Esophagus muscularis mucosa (tissue), 4 donors: ENCODE results near the gene PRPF18. TPM values are rescaled to one million over a fixed set of nuclear protein-coding genes. Genes with fewer than 3 reads are reported as not detected.

ENCODE experiments used
- DNase-seq: peaks from one replicate; pipeline ENCODE4 v3.0.0-alpha.2; 2017; ENCODE audit errors: extremely low spot score
- H3K27ac ChIP-seq, 4 donors: fragments of 200-600 bp; sonication (generic); replicated peaks in 1 of 4; 1 replicate in 3 of 4; 2 replicates in 1 of 4; pipeline ENCODE4 v1.5.1; 2016 to 2019; ENCODE audit warnings: mild to moderate bottlenecking in 1 of 4
- H3K27me3 ChIP-seq, 4 donors: fragments of 200-600 bp; sonication (generic); one replicate each; pipeline versions ENCODE4 v1.5.1 to v1.6.0; 2016 to 2019
- H3K36me3 ChIP-seq, 4 donors: fragments of 200-600 bp; sonication (generic); one replicate each; pipeline ENCODE4 v1.5.1; 2016 to 2019
- H3K4me1 ChIP-seq, 4 donors: fragments of 200-600 bp; sonication (generic); one replicate each; pipeline ENCODE4 v1.5.1; 2016 to 2019
- H3K4me3 ChIP-seq, 4 donors: fragments of 200-600 bp; sonication (generic); 1 replicate in 2 of 4; 2 replicates in 2 of 4; pipeline ENCODE4 v1.5.1; 2016 to 2019; ENCODE audit warnings: mild to moderate bottlenecking in 4 of 4, moderate library complexity in 1 of 4
- H3K9me3 ChIP-seq, 4 donors: fragments of 200-600 bp; sonication (generic); 1 replicate in 3 of 4; 2 replicates in 1 of 4; pipeline ENCODE4 v1.5.1; 2016 to 2019
- EP300 ChIP-seq: sonication (generic); formaldehyde crosslinking; IDR thresholded peaks from one replicate; pipeline ENCODE4 v1.6.1; 2017; ENCODE audit warnings: antibody characterized with exemption
- POLR2A ChIP-seq: fragments of 450-650 bp; IDR thresholded peaks from one replicate; pipeline ENCODE4 v1.6.1; 2017; ENCODE audit warnings: antibody characterized with exemption, moderate library complexity, mild to moderate bottlenecking, low read depth
- POLR2AphosphoS5 ChIP-seq, 2 donors: sonication (generic); formaldehyde crosslinking; IDR thresholded peaks; one replicate each; pipeline ENCODE4 v1.6.1; 2017; ENCODE audit warnings: antibody characterized with exemption in 2 of 2
- WGBS: methylation state at CpG from one replicate; pipeline ENCODE4 v1.1.5; 2018; 5-methylcytosine and 5-hydroxymethylcytosine counted together
- intact Hi-C: fragments of 100-400 bp; cut with DNase I; formaldehyde crosslinking; loops from one replicate; pipeline ENCODE4 v1.15.1; 2023
- total RNA-seq, 4 donors: library from RNA; depleted of rRNA; stranded (reverse); fragments of >200 nt; gene quantifications; one replicate each; pipeline versions ENCODE4 v1.1.0 to v1.2.1, GENCODE V29; 2016
- TF ChIP-seq, protein P1 (sequence below), 3 experiments: fragments of 200-600 bp in 2 of 3; fragments of 450-650 bp in 1 of 3; sonication (generic) in 2 of 3; IDR thresholded peaks; one replicate each; pipeline ENCODE4 v1.5.1; 2017 to 2019; ENCODE audit warnings: antibody characterized with exemption in 3 of 3, mild to moderate bottlenecking in 2 of 3, moderate library complexity in 1 of 3

The PRPF18 gene
- total RNA-seq, 4 donors from 2014 or later, result 16.2 to 27.8 (median 25.6) TPM

DNA sequence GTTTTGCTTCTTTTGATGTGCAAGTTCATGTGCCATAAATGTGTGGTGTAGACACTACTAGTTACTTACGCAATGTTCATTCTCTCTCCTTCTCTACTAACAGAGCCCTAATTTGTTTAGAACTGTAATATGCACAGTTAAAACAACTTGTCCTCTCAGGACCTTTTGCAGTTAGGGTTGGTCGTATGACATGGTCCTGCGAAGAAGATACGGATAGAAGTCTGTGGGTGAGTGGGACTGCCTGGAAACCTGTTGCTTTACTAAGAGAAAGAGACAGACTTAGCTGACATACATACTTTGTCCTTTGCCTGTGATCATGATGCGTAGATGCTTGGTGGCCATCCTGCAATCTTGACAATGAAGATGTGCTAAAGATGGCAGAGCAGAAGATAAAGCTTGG, 51.1 kb downstream of the PRPF18 start:
- H3K27ac ChIP-seq, result peak overlapping the region in 1 of 4 donors; percentile 33
- H3K4me3 ChIP-seq, result no peak overlapping the region
- no peak for TF ChIP-seq POLR2AphosphoS5 (IDR thresholded peaks at IDR 0.05)
- TF ChIP-seq EP300, result no peak
- TF ChIP-seq, protein P1, sequence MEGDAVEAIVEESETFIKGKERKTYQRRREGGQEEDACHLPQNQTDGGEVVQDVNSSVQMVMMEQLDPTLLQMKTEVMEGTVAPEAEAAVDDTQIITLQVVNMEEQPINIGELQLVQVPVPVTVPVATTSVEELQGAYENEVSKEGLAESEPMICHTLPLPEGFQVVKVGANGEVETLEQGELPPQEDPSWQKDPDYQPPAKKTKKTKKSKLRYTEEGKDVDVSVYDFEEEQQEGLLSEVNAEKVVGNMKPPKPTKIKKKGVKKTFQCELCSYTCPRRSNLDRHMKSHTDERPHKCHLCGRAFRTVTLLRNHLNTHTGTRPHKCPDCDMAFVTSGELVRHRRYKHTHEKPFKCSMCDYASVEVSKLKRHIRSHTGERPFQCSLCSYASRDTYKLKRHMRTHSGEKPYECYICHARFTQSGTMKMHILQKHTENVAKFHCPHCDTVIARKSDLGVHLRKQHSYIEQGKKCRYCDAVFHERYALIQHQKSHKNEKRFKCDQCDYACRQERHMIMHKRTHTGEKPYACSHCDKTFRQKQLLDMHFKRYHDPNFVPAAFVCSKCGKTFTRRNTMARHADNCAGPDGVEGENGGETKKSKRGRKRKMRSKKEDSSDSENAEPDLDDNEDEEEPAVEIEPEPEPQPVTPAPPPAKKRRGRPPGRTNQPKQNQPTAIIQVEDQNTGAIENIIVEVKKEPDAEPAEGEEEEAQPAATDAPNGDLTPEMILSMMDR (IDR thresholded peaks at IDR 0.05), result no peak
- no peak for TF ChIP-seq POLR2A
- H3K36me3 ChIP-seq, result peaks cover 0 to 36% (median 17%) of the 10 kb centered on the region in 4 donors
- peaks cover 10 to 45% (median 17%) of the 10 kb centered on the region in 4 donors for H3K4me1 ChIP-seq
- 94% methylated on average over 5 of the region's 5 CpGs for WGBS
- intact Hi-C loops, result no loop called here
- H3K9me3 ChIP-seq, result peaks cover 0 to 12% (median 10%) of the 10 kb centered on the region in 4 donors
- no peak for DNase-seq
- H3K27me3 ChIP-seq, result no peaks in the 10 kb centered on the region

DNA sequence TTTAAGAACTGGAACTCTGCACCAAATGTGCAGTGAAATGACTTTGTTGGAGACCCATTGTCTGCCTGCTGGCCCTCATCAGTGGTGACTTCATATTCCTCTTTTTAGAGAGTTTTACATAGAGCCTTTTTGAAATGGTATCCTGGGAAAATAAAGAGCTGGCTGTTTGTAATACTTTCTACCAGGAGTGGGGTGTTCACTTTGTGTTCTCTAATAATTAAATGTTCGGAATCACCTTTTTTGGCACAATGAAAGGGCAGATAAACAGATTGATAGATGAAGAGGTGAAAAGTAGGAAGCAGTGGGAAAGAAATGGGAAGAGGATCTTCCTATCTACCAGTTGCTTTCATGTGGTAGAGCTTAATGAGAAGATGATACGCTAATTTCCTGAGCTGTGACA, 55.5 kb downstream of the PRPF18 start:
- TF ChIP-seq, protein P1 (IDR thresholded peaks at IDR 0.05), result no peak
- TF ChIP-seq EP300 (no peak), POLR2AphosphoS5 (IDR thresholded peaks at IDR 0.05) (no peak), POLR2A (no peak)
- H3K4me1 ChIP-seq, result peaks cover 0 to 8% (median 1%) of the 10 kb centered on the region in 4 donors
- H3K9me3 ChIP-seq, result peaks cover 0 to 12% (median 10%) of the 10 kb centered on the region in 4 donors
- no peak for DNase-seq
- intact Hi-C loops, result no loop called here
- H3K27me3 ChIP-seq, result no peaks in the 10 kb centered on the region
- WGBS, result 100% methylated on average over 2 of the region's 2 CpGs
- no peak overlapping the region for H3K27ac ChIP-seq
- peaks cover 24 to 66% (median 43%) of the 10 kb centered on the region in 4 donors for H3K36me3 ChIP-seq
- no peak overlapping the region for H3K4me3 ChIP-seq

- intact Hi-C loops, result no loop called here
- WGBS, result 82% methylated on average over 7 of the region's 7 CpGs
- Histone ChIP-seq H3K36me3 (peaks cover 25 to 70% (median 46%) of the 10 kb centered on the region in 4 donors), H3K4me1 (peaks cover 0 to under 1% (median 0%) of the 10 kb centered on the region in 4 donors), H3K4me3 (no peak overlapping the region), H3K27ac (no peak overlapping the region), H3K9me3 (peaks cover 0 to 12% (median 10%) of the 10 kb centered on the region in 4 donors), H3K27me3 (no peaks in the 10 kb centered on the region)
- no peak for DNase-seq
- TF ChIP-seq EP300 (no peak), POLR2AphosphoS5 (IDR thresholded peaks at IDR 0.05) (no peak), POLR2A (no peak)
- TF ChIP-seq, protein P1 (IDR thresholded peaks at IDR 0.05), result no peak
Observed at GRCh38 chr10:13643016-13643415, 56.3 kb downstream of the PRPF18 start.

DNA sequence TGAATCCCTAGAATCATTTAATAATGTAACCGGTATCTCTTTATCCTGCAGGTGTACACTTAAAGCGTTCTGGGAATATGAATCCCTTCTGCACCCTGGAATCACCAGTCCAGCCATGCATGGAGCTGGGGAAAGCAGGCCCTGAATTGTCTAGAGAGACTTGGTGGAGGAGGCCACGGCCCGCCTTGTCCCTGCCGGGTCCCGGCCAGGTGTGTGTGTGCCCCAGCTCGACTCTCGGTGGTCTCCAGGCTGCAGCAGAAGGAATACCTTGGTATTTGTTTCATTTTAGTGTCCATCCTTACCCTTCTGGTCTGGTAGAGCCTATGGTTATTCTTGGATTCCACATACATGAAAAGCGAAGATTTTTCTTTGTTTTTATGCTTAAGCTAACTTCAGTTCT, 58.1 kb downstream of the PRPF18 start:
- no peak overlapping the region for H3K4me3 ChIP-seq
- no peak overlapping the region for H3K27ac ChIP-seq
- peaks cover 26 to 72% (median 56%) of the 10 kb centered on the region in 4 donors for H3K36me3 ChIP-seq
- TF ChIP-seq EP300, result no peak
- TF ChIP-seq, protein P1 (IDR thresholded peaks at IDR 0.05), result no peak
- peaks cover 0 to 12% (median 10%) of the 10 kb centered on the region in 4 donors for H3K9me3 ChIP-seq
- no peaks in the 10 kb centered on the region for H3K4me1 ChIP-seq
- WGBS, result 95% methylated on average over 9 of the region's 9 CpGs
- no peak for DNase-seq
- intact Hi-C loops, result no loop called here
- H3K27me3 ChIP-seq, result no peaks in the 10 kb centered on the region

- H3K36me3 ChIP-seq, result peaks cover 37 to 88% (median 80%) of the 10 kb centered on the region in 4 donors
Observed at GRCh38 chr10:13648425-13648824, 61.7 kb downstream of the PRPF18 start.

More at GRCh38 chr10:13648425-13648824, 61.7 kb downstream of the PRPF18 start:
- Histone ChIP-seq H3K27me3 (no peaks in the 10 kb centered on the region), H3K9me3 (no peaks in the 10 kb centered on the region), H3K27ac (no peak overlapping the region), H3K4me1 (peaks cover 0 to 10% (median 0%) of the 10 kb centered on the region in 4 donors), H3K4me3 (no peak overlapping the region)
- TF ChIP-seq, protein P1 (IDR thresholded peaks at IDR 0.05), result no peak
- no peak for TF ChIP-seq POLR2A
- no peak for TF ChIP-seq EP300
- no peak for TF ChIP-seq POLR2AphosphoS5 (IDR thresholded peaks at IDR 0.05)
- WGBS, result 92% methylated on average over 12 of the region's 12 CpGs
- intact Hi-C loops, result no loop called here
- DNase-seq, result no peak
